Eye (tissue), 1 donor: ENCODE data around the gene IVD.
A peak's percentile ranks its signal among the peaks of the same experiment; 100 is the strongest.
"Not testable (repeated sequence)": the region's sequence is repeated elsewhere in the genome, so short reads cannot be mapped to it uniquely, and the experiment has no call there.

ENCODE experiments used
- DNase-seq: peaks from one replicate; pipeline ENCODE4 v3.0.0-alpha.2; 2015

IVD gene

GRCh38 chr15:40440743-40441564 lies 35.4 kb downstream of the IVD start, which contains the start of gene BAHD1:
TSS of gene BAHD1 (plus strand) at chr15:40440953. CDS start at chr15:40458465, 17,512 bp downstream.
- peak; percentile 97 for DNase-seq

GRCh38 chr15:40441565-40442531 lies 36.3 kb downstream of the IVD start:
- peak; percentile 71 for DNase-seq

DNA sequence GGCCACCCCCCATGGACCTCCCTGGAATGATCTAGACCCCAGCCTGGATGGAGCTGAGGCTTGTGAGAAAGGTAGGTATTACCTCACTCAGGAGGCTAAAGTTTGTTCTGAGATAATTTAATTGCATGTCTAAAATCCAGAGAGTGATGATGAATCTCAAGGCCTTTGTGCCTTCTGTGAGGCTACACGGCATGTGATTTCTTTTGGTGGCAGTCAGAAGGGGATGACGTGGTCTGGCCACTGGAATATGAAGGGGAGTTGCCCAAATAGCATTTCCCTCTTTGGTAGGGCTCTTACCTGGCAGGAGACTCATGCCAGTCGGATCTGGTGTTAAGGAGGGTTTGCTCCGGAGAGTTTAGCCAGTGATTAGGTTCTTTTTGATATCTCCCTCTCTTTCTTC lies 37.7 kb downstream of the IVD start:
- DNase-seq, result no peak

DNA sequence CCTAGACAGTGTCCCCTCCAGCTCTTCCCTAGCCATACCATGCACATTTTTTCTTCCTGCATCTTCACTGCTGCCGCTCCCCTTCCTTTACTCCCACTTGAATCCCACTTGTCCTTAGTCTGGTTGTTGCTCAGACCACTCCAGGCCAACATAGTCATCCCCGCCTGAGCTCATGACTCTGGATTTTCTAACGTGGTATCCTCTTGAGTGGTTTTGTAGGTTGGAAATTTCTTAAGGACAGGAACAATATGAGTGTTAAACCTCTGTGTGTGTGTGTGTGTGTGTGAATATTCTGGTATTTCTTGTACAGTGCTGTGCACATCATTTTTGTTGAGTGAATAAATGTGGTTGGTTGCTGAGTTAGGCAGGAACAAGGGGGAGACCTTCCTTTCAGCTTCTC lies 38.3 kb downstream of the IVD start:
- DNase-seq, result no peak

DNA sequence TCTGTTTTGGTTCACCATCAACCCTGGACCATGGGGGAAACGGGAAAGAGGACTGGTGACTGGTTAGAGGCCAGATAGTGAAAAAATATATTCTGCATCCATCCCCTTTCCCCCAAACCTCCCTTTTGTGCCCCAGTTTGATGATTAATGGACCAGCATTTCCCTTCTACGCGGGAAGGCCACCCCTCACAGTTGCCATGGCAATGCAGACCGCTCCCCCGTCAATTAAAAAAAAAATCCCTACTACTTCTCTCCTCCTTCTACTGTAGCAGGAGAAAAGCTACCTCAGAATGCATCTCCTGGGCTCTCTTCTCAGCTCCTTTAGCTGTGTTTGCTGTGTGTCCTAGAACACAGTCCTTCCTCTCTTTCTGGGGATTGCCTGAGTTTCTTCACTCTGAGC lies 39.1 kb downstream of the IVD start:
- DNase-seq, result no peak

DNA sequence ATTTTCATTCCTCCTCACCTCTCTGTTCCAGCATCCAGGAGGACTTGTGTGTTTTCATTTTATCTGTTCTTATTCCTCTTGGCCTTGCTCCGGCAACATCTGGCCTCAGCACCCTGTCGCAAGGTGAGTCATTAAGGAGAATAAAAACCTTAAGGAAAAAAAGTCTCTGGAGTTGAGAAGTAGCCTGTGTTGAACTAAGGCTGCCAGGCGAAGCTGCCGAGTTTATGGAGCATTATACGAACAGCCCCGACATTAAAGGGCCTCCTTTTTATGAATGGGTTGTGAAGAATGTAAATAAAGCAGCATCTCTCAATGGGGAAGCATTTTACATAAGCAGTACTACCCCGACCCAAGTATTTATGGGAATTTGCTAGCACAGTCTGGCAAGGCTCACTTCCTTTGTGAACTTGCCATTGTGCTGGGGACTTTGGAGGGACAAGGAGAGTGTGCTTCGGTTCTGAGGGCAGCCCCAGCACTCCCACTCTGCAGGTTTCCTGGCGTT lies 39.9 kb downstream of the IVD start:
- no peak for DNase-seq

GRCh38 chr15:40446144-40446543 lies 40.5 kb downstream of the IVD start:
- DNase-seq, result no peak

DNA sequence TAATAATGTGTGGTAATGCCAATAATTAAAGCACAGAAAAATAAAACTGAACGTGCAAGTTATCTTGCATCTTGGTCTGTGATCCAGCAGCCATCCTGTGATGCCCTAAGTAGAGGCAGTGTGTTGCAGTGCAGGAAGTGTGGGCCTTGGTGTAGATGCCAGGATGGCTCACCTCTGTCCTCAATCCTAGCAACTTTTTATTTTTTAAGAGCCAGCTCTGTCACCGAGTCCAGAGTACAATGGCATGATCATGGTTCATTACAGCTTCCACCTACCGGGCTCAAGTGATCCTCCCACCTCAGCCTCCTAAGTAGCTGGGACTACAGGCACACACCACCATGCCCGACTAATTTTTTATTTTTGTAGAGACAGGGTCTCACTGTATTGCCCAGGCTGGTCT lies 42.8 kb downstream of the IVD start:
- no peak for DNase-seq

- DNase-seq, result no peak
Measured at GRCh38 chr15:40449275-40449674, 43.7 kb downstream of the IVD start.

DNA sequence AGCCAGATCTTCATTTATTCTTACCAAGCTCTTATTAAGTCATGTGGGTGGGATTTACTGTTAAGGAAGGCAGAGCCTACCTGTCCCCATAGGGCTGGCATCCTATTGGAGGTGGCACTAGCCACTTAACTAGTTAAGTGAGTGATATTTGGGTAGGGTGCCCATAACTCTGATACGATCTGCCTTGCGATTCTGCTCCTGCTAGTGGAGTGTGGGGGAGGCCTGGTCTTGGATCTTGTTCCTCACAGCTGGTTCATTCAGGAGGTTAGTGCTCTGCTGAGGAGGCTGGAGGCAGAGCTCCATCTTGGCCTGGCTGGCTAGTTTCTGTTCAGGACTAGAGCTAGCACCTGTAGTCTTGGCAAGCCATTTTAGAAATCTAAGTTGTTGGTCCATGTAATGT lies 44.5 kb downstream of the IVD start:
- no peak for DNase-seq

- DNase-seq, result no peak
Measured at GRCh38 chr15:40451527-40452158, 46.0 kb downstream of the IVD start.

- no peak for DNase-seq
Measured at GRCh38 chr15:40452296-40453090, 46.9 kb downstream of the IVD start.

DNA sequence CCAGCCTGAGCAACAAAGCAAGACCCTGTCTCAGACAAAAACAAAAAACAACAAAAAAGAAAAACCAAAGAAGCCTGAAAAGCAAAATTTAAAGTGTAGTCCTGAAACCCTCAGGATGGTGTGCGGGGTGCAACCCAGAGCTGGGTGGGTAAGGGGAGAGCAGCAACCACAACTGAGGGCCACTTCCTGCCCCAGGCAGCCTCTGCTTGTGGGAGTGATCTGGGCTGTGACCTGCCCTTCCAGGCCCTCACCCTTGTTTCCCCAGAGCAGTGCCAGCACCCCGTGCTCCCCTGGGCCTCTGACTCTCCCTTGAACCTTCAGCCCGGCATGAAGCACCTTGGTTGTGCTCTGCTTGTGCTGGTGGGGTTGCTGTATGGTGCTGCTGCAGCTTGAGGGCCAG lies 48.3 kb downstream of the IVD start:
- not testable (repeated sequence) for DNase-seq

GRCh38 chr15:40454904-40455391 lies 49.4 kb downstream of the IVD start:
- DNase-seq, result no peak

DNA sequence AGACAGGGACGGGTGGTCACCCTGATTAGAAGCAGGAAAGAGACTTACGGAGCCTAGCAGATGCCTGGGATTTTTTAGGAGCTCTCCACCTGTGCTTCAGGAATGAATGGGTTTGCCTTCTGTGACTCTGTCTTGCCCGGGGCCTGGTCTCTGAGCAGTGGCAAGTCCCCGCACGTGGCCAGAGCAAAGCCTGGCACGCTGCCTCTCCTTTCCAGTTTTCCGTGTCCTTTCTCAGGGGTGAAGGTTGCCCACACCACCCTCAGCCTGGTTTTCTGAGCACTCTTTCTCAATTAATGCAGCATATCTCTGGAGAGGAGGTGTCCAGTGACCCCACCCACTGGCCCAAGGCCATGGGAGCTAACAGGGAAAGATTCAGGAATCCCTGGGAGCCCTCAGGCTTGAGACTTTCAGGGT lies 50.7 kb downstream of the IVD start:
- no peak for DNase-seq

DNA sequence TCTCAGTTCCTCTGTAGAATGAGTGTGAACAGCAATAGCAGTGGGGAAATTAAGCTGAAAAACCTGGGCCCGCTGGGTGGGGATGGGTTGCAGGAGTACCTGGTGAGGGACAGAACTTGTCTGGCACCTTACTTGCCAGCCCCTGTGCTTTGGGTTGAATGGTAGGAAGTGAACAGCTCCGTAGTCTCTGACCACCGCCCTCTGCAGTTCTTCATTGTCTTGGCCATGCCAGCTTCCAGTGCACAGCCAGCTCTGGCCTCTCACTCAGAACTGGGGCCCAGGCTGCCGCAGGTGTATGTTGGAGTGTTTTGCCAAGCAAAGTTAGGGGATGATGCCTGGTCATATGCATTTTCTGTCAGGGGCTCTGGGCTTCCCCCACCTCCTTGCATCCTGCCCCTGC lies 51.1 kb downstream of the IVD start:
- DNase-seq, result no peak

GRCh38 chr15:40458495-40459371 lies 53.1 kb downstream of the IVD start:
- DNase-seq, result no peak

- no peak for DNase-seq
Measured at GRCh38 chr15:40459391-40460015, 53.9 kb downstream of the IVD start.

DNA sequence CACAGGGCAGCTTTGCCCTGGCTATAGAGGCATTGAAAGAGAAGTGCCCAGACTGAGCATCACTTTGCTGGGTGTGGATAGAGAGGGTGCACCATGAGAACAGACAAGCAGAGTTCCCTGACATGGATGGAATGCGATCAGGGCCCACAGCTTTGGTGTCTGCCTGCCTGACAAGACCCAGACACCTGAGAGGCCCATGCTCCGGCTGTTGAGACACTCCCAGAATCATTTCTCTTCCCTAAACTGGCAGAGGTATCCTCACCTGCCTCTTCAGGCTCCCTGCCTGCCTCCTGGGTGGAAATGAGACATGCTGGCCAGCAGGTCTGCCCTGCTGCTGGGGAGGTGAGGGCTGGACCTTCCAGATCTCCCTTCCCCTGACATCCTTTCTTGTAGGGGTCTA lies 54.8 kb downstream of the IVD start:
- no peak for DNase-seq

- no peak for DNase-seq
Measured at GRCh38 chr15:40461958-40462357, 56.4 kb downstream of the IVD start.
